Stomach (tissue), 9 donors: Measurements from ENCODE around the gene NT5E. TPM values are rescaled to one million over a fixed set of nuclear protein-coding genes. Genes with fewer than 3 reads are reported as not detected.

ENCODE experiments used
- DNase-seq, 2 donors: peaks; one replicate each; pipeline versions ENCODE4 v3.0.0 to v3.0.0-alpha.2; 2013 to 2019
- H3K27ac ChIP-seq, 5 donors: fragments of 200-600 bp in 4 of 5; sonication (generic) in 4 of 5; one replicate each; pipeline ENCODE4 v1.5.1; 2013 to 2019; ENCODE audit warnings: mild to moderate bottlenecking in 1 of 5, moderate library complexity in 1 of 5
- H3K27me3 ChIP-seq, 3 donors: fragments of 200-600 bp; sonication (generic); one replicate each; pipeline ENCODE4 v1.5.1; 2017 to 2019; ENCODE audit warnings: mixed run types in 1 of 3
- H3K36me3 ChIP-seq, 4 donors: fragments of 200-600 bp; sonication (generic); 1 replicate in 3 of 4; 2 replicates in 1 of 4; pipeline ENCODE4 v1.5.1; 2016 to 2019
- H3K4me1 ChIP-seq, 4 donors: fragments of 200-600 bp; sonication (generic); one replicate each; pipeline ENCODE4 v1.5.1; 2016 to 2019
- H3K4me3 ChIP-seq, 4 donors: fragments of 200-600 bp; sonication (generic) in 3 of 4; one replicate each; pipeline ENCODE4 v1.5.1; 2016 to 2019; ENCODE audit warnings: mild to moderate bottlenecking in 1 of 4
- H3K9me3 ChIP-seq, 4 donors: fragments of 200-600 bp; sonication (generic); one replicate each; pipeline ENCODE4 v1.5.1; 2016 to 2019
- EP300 ChIP-seq: sonication (generic); formaldehyde crosslinking; IDR thresholded peaks from one replicate; pipeline ENCODE4 v1.6.1; 2017; ENCODE audit warnings: antibody characterized with exemption
- POLR2A ChIP-seq, 4 donors: fragments of 450-650 bp; IDR thresholded peaks; one replicate each; pipeline ENCODE4 v1.6.1; 2016; ENCODE audit warnings: antibody characterized with exemption in 4 of 4, control low read depth in 2 of 4, mild to moderate bottlenecking in 1 of 4, moderate library complexity in 1 of 4
- POLR2AphosphoS5 ChIP-seq, 3 donors: sonication (generic); formaldehyde crosslinking; IDR thresholded peaks; one replicate each; pipeline ENCODE4 v1.6.1; 2016; ENCODE audit warnings: antibody characterized with exemption in 3 of 3
- WGBS, 5 donors: extraction: QIAGEN DNeasy Blood & Tissue Kit in 3 of 5; methylation state at CpG; one replicate each; pipeline versions ENCODE4 v1.1.5 to v1.1.7; 2013 to 2018; 5-methylcytosine and 5-hydroxymethylcytosine counted together
- intact Hi-C: fragments of 100-400 bp; cut with DNase I; formaldehyde crosslinking; loops from one replicate; pipeline ENCODE4 v1.15.1; 2023; ENCODE audit warnings: low total_unique reads
- polyA plus RNA-seq, 3 donors: library from polyadenylated mRNA; stranded (reverse); fragments of 200-250 nt; gene quantifications; one replicate each; pipeline ENCODE4 v1.2.3, GENCODE V29; 2013
- total RNA-seq, 5 donors: library from RNA; depleted of rRNA; stranded (reverse); fragments of >200 nt; gene quantifications; one replicate each; pipeline versions ENCODE4 v1.1.0 to v1.2.3, GENCODE V29; 2014 to 2016
- TF ChIP-seq, protein P1 (sequence below), 7 experiments: fragments of 450-650 bp in 4 of 7; fragments of 200-600 bp in 3 of 7; sonication (generic) in 3 of 7; IDR thresholded peaks; one replicate each; pipeline ENCODE4 v1.5.1; 2016 to 2019; ENCODE audit warnings: antibody characterized with exemption in 7 of 7, control low read depth in 2 of 7, mild to moderate bottlenecking in 1 of 7
- donor health status: healthy with polysubstance abuse.
- donor health status: Bipolar disorder and iron deficiency.
- donor health status: healthy.

Gene NT5E
- total and polyA plus RNA-seq, 8 donors = 2.9 to 18.8 (median 7.2) TPM

- no peaks in the 10 kb centered on the region for H3K27me3 ChIP-seq
- peaks cover 19 to 86% (median 84%) of the 10 kb centered on the region in 4 donors for H3K36me3 ChIP-seq
- intact Hi-C loops = no loop called here
- 96 to 100% (median 98%) methylated on average over 1 of the region's 1 CpG for WGBS, 5 donors
- no peaks in the 10 kb centered on the region for H3K4me1 ChIP-seq
- no peak for DNase-seq
- no peak overlapping the region for H3K27ac ChIP-seq
- no peaks in the 10 kb centered on the region for H3K9me3 ChIP-seq
- TF ChIP-seq POLR2A (IDR thresholded peaks at IDR 0.05) (no peak), POLR2AphosphoS5 (IDR thresholded peaks at IDR 0.05) (no peak), EP300 (no peak)
- TF ChIP-seq, protein P1, sequence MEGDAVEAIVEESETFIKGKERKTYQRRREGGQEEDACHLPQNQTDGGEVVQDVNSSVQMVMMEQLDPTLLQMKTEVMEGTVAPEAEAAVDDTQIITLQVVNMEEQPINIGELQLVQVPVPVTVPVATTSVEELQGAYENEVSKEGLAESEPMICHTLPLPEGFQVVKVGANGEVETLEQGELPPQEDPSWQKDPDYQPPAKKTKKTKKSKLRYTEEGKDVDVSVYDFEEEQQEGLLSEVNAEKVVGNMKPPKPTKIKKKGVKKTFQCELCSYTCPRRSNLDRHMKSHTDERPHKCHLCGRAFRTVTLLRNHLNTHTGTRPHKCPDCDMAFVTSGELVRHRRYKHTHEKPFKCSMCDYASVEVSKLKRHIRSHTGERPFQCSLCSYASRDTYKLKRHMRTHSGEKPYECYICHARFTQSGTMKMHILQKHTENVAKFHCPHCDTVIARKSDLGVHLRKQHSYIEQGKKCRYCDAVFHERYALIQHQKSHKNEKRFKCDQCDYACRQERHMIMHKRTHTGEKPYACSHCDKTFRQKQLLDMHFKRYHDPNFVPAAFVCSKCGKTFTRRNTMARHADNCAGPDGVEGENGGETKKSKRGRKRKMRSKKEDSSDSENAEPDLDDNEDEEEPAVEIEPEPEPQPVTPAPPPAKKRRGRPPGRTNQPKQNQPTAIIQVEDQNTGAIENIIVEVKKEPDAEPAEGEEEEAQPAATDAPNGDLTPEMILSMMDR (IDR thresholded peaks at IDR 0.05) = no peak
- H3K4me3 ChIP-seq = no peak overlapping the region
Measured at GRCh38 chr6:85544776-85545175, 94.9 kb downstream of the NT5E start.

Other genes with a start within 250 kb of the NT5E start
- 100 to 1,000 TPM in 2 of 5 donors, 10 to 100 TPM in 3; 21.6 to 209 (median 85.3) TPM for gene SNX14, start 143.8 kb downstream of the NT5E start, total RNA-seq
- gene SNX14, start 143.8 kb downstream of the NT5E start, polyA plus RNA-seq = 10 to 100 TPM; 11.2 to 63.8 (median 24.9) TPM
- 100 to 1,000 TPM in 2 of 5 donors, 10 to 100 TPM in 3; 26.4 to 180 (median 69.6) TPM for gene SYNCRIP, start 192.8 kb downstream of the NT5E start, total RNA-seq
- 10 to 100 TPM; 26.0 to 35.9 (median 30.8) TPM for gene SYNCRIP, start 192.8 kb downstream of the NT5E start, polyA plus RNA-seq